GM21717 (cell line): ENCODE data around the gene C16orf95.

ENCODE experiments used
- ATAC-seq: cut with Tn5 transposase; IDR thresholded peaks from one replicate; pipeline ENCODE4 v1.9.1; 2021; ENCODE audit warnings: mild to moderate bottlenecking, moderate library complexity; ENCODE audit not compliant: unreplicated experiment

The C16orf95 gene

GRCh38 chr16:87319997-87320491 lies 2.9 kb upstream of the C16orf95 start:
- no peak for ATAC-seq

GRCh38 chr16:87319011-87319410 lies 1.8 kb upstream of the C16orf95 start:
- no peak for ATAC-seq

- peak; percentile 27 for ATAC-seq
Observed at GRCh38 chr16:87317750-87318644, 805 bp upstream of the C16orf95 start.

GRCh38 chr16:87316450-87316922 lies 706 bp downstream of the C16orf95 start:
- no peak for ATAC-seq

GRCh38 chr16:87314990-87315420 lies 2.2 kb downstream of the C16orf95 start:
- no peak for ATAC-seq

GRCh38 chr16:87312008-87312407 lies 5.2 kb downstream of the C16orf95 start:
- no peak for ATAC-seq

GRCh38 chr16:87311387-87311786 lies 5.8 kb downstream of the C16orf95 start:
- ATAC-seq = no peak

- no peak for ATAC-seq
Observed at GRCh38 chr16:87310610-87311009, 6.6 kb downstream of the C16orf95 start.

- no peak for ATAC-seq
Observed at GRCh38 chr16:87309620-87310525, 7.3 kb downstream of the C16orf95 start.

GRCh38 chr16:87308826-87309225 lies 8.4 kb downstream of the C16orf95 start:
- no peak for ATAC-seq

GRCh38 chr16:87306516-87306915 lies 10.7 kb downstream of the C16orf95 start:
- no peak for ATAC-seq

GRCh38 chr16:87305505-87306391 lies 11.4 kb downstream of the C16orf95 start:
- ATAC-seq = no peak

- no peak for ATAC-seq
Observed at GRCh38 chr16:87304951-87305350, 12.2 kb downstream of the C16orf95 start.

- no peak for ATAC-seq
Observed at GRCh38 chr16:87303962-87304521, 13.2 kb downstream of the C16orf95 start.

- ATAC-seq = no peak
Observed at GRCh38 chr16:87303431-87303930, 13.7 kb downstream of the C16orf95 start.

- ATAC-seq = no peak
Observed at GRCh38 chr16:87298857-87299465, 18.2 kb downstream of the C16orf95 start.

GRCh38 chr16:87297918-87298631 lies 19.1 kb downstream of the C16orf95 start:
- no peak for ATAC-seq

- ATAC-seq = no peak
Observed at GRCh38 chr16:87297407-87297806, 19.8 kb downstream of the C16orf95 start.
